Measurements from ENCODE around the gene PRIMPOL. TPM values are rescaled to one million over a fixed set of nuclear protein-coding genes. Genes with fewer than 3 reads are reported as not detected.
"Not testable (repeated sequence)": the region's sequence is repeated elsewhere in the genome, so short reads cannot be mapped to it uniquely, and the experiment has no call there.

PRIMPOL gene
- total and polyA plus RNA-seq, 9 donors: 22.9 to 32.6 (median 25.5) TPM

GRCh38 chr4:184727430-184727829 is 77.9 kb downstream of the PRIMPOL start:
- Histone ChIP-seq H3K27ac (ENCODE audit: low read length) (no peak overlapping the region), H3K36me3 (ENCODE audit: control insufficient read depth, insufficient read depth, low read length) (peaks cover 11% of the 10 kb centered on the region), H3K27me3 (ENCODE audit: control insufficient read depth, insufficient read depth, low read length) (no peaks in the 10 kb centered on the region), H3K9me3 (replicated peaks; ENCODE audit: control insufficient read depth, low read depth, low read length) (no peaks in the 10 kb centered on the region), H3K4me3 (ENCODE audit: low read length) (no peak overlapping the region), H3K4me1 (ENCODE audit: control insufficient read depth, insufficient read depth, low read length) (peaks cover 10% of the 10 kb centered on the region)
- DNase-seq: no peak
- 40% methylated on average over 1 of the region's 3 CpGs for WGBS (ENCODE audit: insufficient coverage)

GRCh38 chr4:184728858-184729257 is 79.3 kb downstream of the PRIMPOL start:
- Histone ChIP-seq H3K4me3 (ENCODE audit: low read length) (no peak overlapping the region), H3K9me3 (replicated peaks; ENCODE audit: control insufficient read depth, low read depth, low read length) (no peaks in the 10 kb centered on the region), H3K36me3 (ENCODE audit: control insufficient read depth, insufficient read depth, low read length) (peaks cover 9% of the 10 kb centered on the region), H3K4me1 (ENCODE audit: control insufficient read depth, insufficient read depth, low read length) (peaks cover 19% of the 10 kb centered on the region), H3K27ac (ENCODE audit: low read length) (no peak overlapping the region), H3K27me3 (ENCODE audit: control insufficient read depth, insufficient read depth, low read length) (no peaks in the 10 kb centered on the region)
- no peak for DNase-seq
- WGBS (ENCODE audit: insufficient coverage): no CpG with 5 or more reads among the region's 2 CpGs

- Histone ChIP-seq H3K27me3 (ENCODE audit: control insufficient read depth, insufficient read depth, low read length) (no peaks in the 10 kb centered on the region), H3K4me3 (ENCODE audit: low read length) (no peak overlapping the region), H3K9me3 (replicated peaks; ENCODE audit: control insufficient read depth, low read depth, low read length) (no peaks in the 10 kb centered on the region), H3K27ac (ENCODE audit: low read length) (peak overlapping the region; percentile 66), H3K4me1 (ENCODE audit: control insufficient read depth, insufficient read depth, low read length) (peaks cover 19% of the 10 kb centered on the region), H3K36me3 (ENCODE audit: control insufficient read depth, insufficient read depth, low read length) (peaks cover 8% of the 10 kb centered on the region)
- peak; percentile 40 for DNase-seq
- 82% methylated on average over 4 of the region's 5 CpGs for WGBS (ENCODE audit: insufficient coverage)
Observed at GRCh38 chr4:184729946-184730345, 80.4 kb downstream of the PRIMPOL start.

GRCh38 chr4:184731056-184731455 is 81.5 kb downstream of the PRIMPOL start:
- no peaks in the 10 kb centered on the region for H3K27me3 ChIP-seq (ENCODE audit: control insufficient read depth, insufficient read depth, low read length)
- no peak overlapping the region for H3K4me3 ChIP-seq (ENCODE audit: low read length)
- H3K9me3 ChIP-seq (replicated peaks; ENCODE audit: control insufficient read depth, low read depth, low read length): no peaks in the 10 kb centered on the region
- H3K4me1 ChIP-seq (ENCODE audit: control insufficient read depth, insufficient read depth, low read length): peaks cover 19% of the 10 kb centered on the region
- no peak overlapping the region for H3K27ac ChIP-seq (ENCODE audit: low read length)
- peaks cover 4% of the 10 kb centered on the region for H3K36me3 ChIP-seq (ENCODE audit: control insufficient read depth, insufficient read depth, low read length)
- no peak for DNase-seq
- WGBS (ENCODE audit: insufficient coverage): 0% methylated on average over 1 of the region's 6 CpGs

- no peak overlapping the region for H3K4me3 ChIP-seq (ENCODE audit: low read length)
- H3K27ac ChIP-seq (ENCODE audit: low read length): no peak overlapping the region
- H3K27me3 ChIP-seq (ENCODE audit: control insufficient read depth, insufficient read depth, low read length): no peaks in the 10 kb centered on the region
Observed at GRCh38 chr4:184732126-184732525, 82.6 kb downstream of the PRIMPOL start.

GRCh38 chr4:184733654-184734524 is 84.4 kb downstream of the PRIMPOL start, which contains the start of gene CENPU:
Gene CENPU (minus strand): TSS chr4:184734096. CDS start chr4:184734062, 34 bp downstream.
- no peaks in the 10 kb centered on the region for H3K9me3 ChIP-seq (replicated peaks; ENCODE audit: control insufficient read depth, low read depth, low read length)
- peaks cover 19% of the 10 kb centered on the region for H3K4me1 ChIP-seq (ENCODE audit: control insufficient read depth, insufficient read depth, low read length)
- DNase-seq: peak; percentile 100
- no peaks in the 10 kb centered on the region for H3K27me3 ChIP-seq (ENCODE audit: control insufficient read depth, insufficient read depth, low read length)
- H3K27ac ChIP-seq (ENCODE audit: low read length): peak within 1 kb of the TSS; percentile 56
- no peaks in the 10 kb centered on the region for H3K36me3 ChIP-seq (ENCODE audit: control insufficient read depth, insufficient read depth, low read length)
- H3K4me3 ChIP-seq (ENCODE audit: low read length): peak within 1 kb of the TSS; percentile 78
- WGBS (ENCODE audit: insufficient coverage): 0% methylated on average over 59 of the region's 69 CpGs

More at GRCh38 chr4:184732126-184732525, 82.6 kb downstream of the PRIMPOL start:
- H3K9me3 ChIP-seq (replicated peaks; ENCODE audit: control insufficient read depth, low read depth, low read length): no peaks in the 10 kb centered on the region
- DNase-seq: no peak
- 80% methylated on average over 1 of the region's 4 CpGs for WGBS (ENCODE audit: insufficient coverage)
- peaks cover 4% of the 10 kb centered on the region for H3K36me3 ChIP-seq (ENCODE audit: control insufficient read depth, insufficient read depth, low read length)
- H3K4me1 ChIP-seq (ENCODE audit: control insufficient read depth, insufficient read depth, low read length): peaks cover 19% of the 10 kb centered on the region

- H3K4me1 ChIP-seq (ENCODE audit: control insufficient read depth, insufficient read depth, low read length): peaks cover 19% of the 10 kb centered on the region
- peak overlapping the region; percentile 78 for H3K4me3 ChIP-seq (ENCODE audit: low read length)
- peak overlapping the region; percentile 56 for H3K27ac ChIP-seq (ENCODE audit: low read length)
- no peak for DNase-seq
- WGBS (ENCODE audit: insufficient coverage): no CpG with 5 or more reads among the region's 6 CpGs
- no peaks in the 10 kb centered on the region for H3K36me3 ChIP-seq (ENCODE audit: control insufficient read depth, insufficient read depth, low read length)
- H3K27me3 ChIP-seq (ENCODE audit: control insufficient read depth, insufficient read depth, low read length): no peaks in the 10 kb centered on the region
- no peaks in the 10 kb centered on the region for H3K9me3 ChIP-seq (replicated peaks; ENCODE audit: control insufficient read depth, low read depth, low read length)
Observed at GRCh38 chr4:184734758-184735157, 85.2 kb downstream of the PRIMPOL start.

- not testable (repeated sequence) for H3K9me3 ChIP-seq (replicated peaks; ENCODE audit: control insufficient read depth, low read depth, low read length); DNase-seq; H3K4me1 ChIP-seq (ENCODE audit: control insufficient read depth, insufficient read depth, low read length); H3K4me3 ChIP-seq (ENCODE audit: low read length); H3K36me3 ChIP-seq (ENCODE audit: control insufficient read depth, insufficient read depth, low read length); H3K27ac ChIP-seq (ENCODE audit: low read length); H3K27me3 ChIP-seq (ENCODE audit: control insufficient read depth, insufficient read depth, low read length)
- no CpG with 5 or more reads among the region's 1 CpG for WGBS (ENCODE audit: insufficient coverage)
Observed at GRCh38 chr4:184739575-184739974, 90.0 kb downstream of the PRIMPOL start.

- Histone ChIP-seq H3K27ac (ENCODE audit: low read length) (no peak overlapping the region), H3K27me3 (ENCODE audit: control insufficient read depth, insufficient read depth, low read length) (no peaks in the 10 kb centered on the region), H3K36me3 (ENCODE audit: control insufficient read depth, insufficient read depth, low read length) (no peaks in the 10 kb centered on the region), H3K4me1 (ENCODE audit: control insufficient read depth, insufficient read depth, low read length) (no peaks in the 10 kb centered on the region), H3K9me3 (replicated peaks; ENCODE audit: control insufficient read depth, low read depth, low read length) (no peaks in the 10 kb centered on the region), H3K4me3 (ENCODE audit: low read length) (no peak overlapping the region)
- WGBS (ENCODE audit: insufficient coverage): 98% methylated on average over 19 of the region's 20 CpGs
- DNase-seq: no peak
Observed at GRCh38 chr4:184740980-184741391, 91.4 kb downstream of the PRIMPOL start.

- not testable (repeated sequence) for H3K4me1 ChIP-seq (ENCODE audit: control insufficient read depth, insufficient read depth, low read length); H3K27me3 ChIP-seq (ENCODE audit: control insufficient read depth, insufficient read depth, low read length); DNase-seq; H3K4me3 ChIP-seq (ENCODE audit: low read length); H3K36me3 ChIP-seq (ENCODE audit: control insufficient read depth, insufficient read depth, low read length); H3K9me3 ChIP-seq (replicated peaks; ENCODE audit: control insufficient read depth, low read depth, low read length); H3K27ac ChIP-seq (ENCODE audit: low read length)
- no CpG with 5 or more reads among the region's 1 CpG for WGBS (ENCODE audit: insufficient coverage)
Observed at GRCh38 chr4:184741651-184742050, 92.1 kb downstream of the PRIMPOL start.

Data from muscle of leg (tissue), 11 donors.